Fibroblast of skin of scalp (primary cell): ENCODE data around the gene WDR6. TPM values are rescaled to one million over a fixed set of nuclear protein-coding genes. Genes with fewer than 3 reads are reported as not detected.

Source experiments
- DNase-seq: peaks from one replicate; pipeline ENCODE4 v3.0.0-alpha.2; 2013
- polyA plus RNA-seq, 2 experiments: library from polyadenylated mRNA; unstranded; fragments of 120-200 nt; gene quantifications; one replicate each; pipeline ENCODE4 v1.2.1, GENCODE V29; 2013; ENCODE audit not compliant: insufficient read length in 2 of 2

Gene WDR6, protein sequence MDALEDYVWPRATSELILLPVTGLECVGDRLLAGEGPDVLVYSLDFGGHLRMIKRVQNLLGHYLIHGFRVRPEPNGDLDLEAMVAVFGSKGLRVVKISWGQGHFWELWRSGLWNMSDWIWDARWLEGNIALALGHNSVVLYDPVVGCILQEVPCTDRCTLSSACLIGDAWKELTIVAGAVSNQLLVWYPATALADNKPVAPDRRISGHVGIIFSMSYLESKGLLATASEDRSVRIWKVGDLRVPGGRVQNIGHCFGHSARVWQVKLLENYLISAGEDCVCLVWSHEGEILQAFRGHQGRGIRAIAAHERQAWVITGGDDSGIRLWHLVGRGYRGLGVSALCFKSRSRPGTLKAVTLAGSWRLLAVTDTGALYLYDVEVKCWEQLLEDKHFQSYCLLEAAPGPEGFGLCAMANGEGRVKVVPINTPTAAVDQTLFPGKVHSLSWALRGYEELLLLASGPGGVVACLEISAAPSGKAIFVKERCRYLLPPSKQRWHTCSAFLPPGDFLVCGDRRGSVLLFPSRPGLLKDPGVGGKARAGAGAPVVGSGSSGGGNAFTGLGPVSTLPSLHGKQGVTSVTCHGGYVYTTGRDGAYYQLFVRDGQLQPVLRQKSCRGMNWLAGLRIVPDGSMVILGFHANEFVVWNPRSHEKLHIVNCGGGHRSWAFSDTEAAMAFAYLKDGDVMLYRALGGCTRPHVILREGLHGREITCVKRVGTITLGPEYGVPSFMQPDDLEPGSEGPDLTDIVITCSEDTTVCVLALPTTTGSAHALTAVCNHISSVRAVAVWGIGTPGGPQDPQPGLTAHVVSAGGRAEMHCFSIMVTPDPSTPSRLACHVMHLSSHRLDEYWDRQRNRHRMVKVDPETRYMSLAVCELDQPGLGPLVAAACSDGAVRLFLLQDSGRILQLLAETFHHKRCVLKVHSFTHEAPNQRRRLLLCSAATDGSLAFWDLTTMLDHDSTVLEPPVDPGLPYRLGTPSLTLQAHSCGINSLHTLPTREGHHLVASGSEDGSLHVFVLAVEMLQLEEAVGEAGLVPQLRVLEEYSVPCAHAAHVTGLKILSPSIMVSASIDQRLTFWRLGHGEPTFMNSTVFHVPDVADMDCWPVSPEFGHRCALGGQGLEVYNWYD
- polyA plus RNA-seq (2013, experiment 1 of 2; ENCODE audit: insufficient read length), result 86.6 TPM
- 85.6 TPM for polyA plus RNA-seq (2013, experiment 2 of 2; ENCODE audit: insufficient read length)

DNA sequence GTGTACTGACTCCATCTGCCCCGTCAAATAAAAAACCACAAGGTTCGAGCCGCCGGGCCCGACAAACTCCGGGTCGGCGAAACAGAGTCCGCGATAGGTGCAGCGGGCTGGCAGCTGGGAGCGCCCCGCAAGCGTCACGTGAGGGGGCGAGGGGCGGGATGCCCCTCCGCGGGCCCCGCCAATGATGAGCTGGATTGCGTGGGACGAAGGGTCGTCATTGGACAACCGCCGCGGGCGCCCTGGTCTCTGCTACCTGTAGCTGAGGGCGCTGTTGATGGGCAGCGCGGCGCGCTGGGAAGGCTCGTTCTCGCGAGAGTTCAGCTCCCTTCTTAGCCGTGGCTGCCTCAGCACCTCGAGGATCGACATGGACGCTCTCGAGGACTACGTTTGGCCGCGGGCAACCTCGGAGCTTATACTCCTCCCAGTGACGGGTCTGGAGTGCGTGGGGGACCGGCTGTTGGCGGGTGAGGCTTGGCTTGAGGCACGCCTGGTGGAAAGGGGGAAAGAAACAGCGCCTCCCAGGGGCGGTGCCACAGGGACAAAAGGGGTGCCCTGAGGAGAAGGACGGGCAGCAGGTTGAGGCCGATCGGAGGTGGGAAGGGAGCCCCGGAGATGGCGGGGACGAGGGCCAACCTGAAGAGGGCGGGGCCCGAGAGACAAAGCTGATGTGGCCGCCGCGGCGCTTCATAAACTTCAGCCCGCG, at the start of gene WDR6:
WDR6 (plus strand) TSS at position 324 of the 703 bp plus-strand sequence; CDS start at position 365, 41 bp downstream.
- DNase-seq, result peak; percentile 98

DNA sequence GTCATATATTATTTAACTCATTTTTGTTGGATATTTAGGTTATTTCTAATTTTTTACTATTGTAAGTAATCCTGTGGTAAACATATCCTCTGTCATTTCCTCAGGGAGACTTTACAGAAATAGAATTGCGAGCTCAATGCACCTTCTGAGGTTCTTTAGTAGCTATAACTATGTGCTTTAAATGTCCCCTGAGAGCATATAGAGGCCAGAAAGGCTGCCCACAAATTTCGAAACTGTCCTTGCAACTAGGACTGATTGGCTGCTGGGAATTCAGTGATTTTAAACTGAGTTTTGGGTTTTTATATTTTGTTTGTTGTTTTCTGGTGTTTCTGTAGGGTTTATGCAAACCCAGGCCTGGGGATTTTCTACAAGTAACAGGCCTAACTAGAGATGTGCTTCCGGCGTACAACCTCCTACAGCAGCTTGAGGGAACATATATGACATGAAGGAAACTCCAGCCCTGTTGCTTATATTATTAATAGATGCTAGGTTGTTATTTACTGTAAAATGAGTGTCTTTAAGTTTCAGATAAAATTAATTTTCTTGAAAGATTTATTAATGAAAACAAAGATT, 46.3 kb upstream of the WDR6 start:
- DNase-seq, result peak; percentile 35

DNA sequence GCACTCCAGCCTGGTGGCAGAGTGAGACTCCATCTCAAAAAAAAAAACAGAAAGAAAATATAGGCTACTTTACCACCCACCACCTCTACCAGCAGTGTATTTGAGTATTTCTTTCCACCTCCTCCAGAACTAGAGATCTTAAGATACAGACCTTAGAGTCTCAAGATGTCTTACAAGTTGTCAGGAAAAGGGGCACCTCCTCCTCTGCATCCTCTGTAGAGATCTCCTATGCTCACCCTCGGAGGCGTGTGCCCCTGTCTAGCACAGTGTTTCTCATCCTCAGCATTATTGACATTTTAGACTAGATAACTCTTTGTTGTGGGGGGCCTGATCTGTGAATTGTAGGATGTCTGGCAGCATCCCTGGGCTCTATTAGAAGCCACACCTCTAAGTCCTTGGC, 44.9 kb upstream of the WDR6 start:
- no peak for DNase-seq

DNA sequence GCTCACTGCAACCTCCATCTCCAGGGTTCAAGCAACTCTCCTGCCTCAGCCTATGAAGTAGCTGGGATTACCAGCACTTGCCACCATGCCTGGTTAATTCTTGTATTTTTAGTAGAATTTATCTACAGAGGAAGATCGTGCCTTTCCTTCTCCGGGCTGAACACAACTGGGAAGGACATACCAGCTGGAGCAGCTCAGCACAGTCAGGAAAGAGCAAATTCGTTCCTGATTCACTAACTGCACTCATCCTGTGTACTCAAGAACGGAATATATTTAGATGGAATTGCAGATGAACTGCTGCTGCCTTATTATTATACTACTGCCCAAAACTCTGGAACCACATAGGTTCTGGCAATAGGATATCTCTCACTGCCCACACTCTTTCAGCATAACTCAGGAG, 44.3 kb upstream of the WDR6 start:
- DNase-seq, result no peak

DNA sequence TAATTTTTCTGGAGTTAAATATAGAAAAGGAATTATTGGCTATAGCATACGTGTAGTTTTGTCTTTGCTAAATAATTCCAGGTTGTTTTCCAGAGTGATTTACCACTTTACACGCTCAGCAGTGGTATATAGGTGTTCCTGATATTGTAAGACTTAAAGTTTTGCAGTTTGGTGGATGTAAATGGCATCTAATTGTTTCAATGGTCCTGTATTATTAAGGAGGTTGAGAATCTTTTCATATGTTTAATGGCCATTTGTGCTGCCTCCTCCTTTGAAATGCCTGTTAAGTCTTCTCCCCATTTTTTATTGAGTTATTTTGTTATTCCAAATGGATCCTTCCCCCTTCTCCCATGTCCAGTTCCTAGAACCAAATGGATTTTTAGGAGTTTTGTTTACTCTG, 43.6 kb upstream of the WDR6 start:
- no peak for DNase-seq

DNA sequence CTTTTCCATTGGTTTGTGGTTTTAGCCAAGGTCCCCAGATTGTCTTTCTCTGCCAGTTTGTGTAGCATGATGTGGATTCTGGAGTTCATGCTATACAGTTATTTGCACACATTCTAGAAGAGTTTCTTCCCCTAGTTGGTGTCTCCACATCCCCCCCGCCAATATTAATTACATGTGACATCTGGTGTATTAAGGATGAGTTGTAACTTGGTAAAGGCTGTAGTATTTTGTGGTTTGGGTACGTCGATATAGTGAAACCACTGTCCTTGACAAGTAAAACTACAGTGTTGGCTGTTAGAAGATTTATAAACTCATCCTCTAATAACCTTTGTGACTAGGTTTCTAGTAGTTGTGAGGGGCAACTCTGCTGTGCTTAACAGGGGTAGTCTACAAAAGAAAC, 40.8 kb upstream of the WDR6 start:
- DNase-seq, result no peak

DNA sequence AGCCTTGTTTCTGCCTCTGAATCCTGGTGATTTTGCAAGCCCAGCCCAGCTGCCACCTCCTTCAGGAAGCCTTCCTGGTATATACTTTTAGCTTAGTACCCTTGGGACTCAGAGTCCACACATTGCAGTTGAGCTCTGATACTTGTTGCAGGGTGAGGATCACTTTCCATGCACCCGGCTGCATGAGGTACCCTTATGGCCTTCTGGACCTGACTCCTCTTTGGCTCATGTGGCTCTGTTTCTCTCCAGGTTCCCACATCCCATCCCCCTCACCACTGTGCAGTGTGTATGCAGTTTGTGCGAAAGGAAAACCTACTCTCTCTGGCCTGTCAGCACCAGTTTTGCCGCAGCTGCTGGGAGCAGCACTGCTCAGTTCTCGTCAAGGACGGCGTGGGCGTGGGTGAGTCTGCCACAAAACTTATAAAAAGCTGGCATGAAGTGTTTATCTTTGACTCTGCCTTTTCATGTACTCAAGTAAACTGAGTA, 40.3 kb upstream of the WDR6 start:
- DNase-seq, result no peak

DNA sequence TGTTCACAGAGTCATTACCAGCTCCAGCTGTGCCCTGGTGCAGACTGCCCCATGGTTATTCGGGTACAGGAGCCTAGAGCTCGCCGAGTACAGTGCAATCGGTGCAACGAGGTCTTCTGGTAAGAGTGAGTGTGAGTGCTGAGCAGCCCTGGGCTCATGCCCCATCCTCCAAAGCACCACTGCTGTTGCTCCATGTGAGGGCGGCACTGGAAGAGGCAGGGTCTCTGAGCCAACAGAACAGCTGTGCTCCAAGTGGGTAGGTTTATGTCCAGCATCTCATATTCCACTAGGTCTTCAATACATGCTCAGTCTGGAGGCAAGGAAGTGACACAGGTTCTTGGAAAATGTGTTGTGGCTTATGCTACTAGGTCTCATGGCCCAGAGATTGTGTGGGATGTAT, 36.6 kb upstream of the WDR6 start:
- DNase-seq, result no peak

DNA sequence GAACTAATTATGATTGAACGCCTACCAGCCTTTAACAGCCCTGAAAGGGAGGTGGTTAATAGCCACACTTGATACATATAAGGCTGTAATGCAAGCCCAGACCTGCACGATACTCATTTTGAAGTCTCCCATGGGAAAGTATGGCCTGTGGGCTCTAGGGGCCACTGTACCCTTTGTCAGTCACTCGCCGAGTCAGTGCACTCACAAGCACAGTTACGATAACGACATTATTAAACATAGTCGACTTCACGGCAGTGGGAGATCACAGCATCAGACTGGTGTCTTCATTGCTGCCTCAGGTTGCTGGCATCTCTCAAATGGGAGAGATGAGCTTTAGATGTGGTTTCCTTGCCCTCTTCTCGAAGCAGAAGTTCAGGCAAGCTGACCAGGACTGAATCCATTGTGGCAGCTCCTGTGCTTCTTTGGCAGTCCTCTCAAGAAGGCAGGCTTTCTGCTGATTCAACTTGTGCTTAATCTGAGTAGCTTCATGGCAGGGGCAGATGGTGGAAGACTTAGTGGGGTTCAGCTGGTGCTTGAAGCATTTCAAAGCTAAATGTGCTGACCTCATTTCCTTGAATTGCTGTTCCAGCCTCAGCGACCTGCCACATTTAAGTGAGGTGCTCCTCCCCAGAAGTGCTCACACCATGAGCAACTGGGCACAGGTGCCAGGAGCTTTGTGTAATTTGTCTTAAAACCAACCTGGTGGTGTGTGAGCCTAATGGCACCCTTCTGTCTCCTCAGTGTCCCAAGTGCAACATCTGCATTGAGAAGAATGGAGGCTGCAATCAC, 32.9 kb upstream of the WDR6 start:
- DNase-seq, result no peak

DNA sequence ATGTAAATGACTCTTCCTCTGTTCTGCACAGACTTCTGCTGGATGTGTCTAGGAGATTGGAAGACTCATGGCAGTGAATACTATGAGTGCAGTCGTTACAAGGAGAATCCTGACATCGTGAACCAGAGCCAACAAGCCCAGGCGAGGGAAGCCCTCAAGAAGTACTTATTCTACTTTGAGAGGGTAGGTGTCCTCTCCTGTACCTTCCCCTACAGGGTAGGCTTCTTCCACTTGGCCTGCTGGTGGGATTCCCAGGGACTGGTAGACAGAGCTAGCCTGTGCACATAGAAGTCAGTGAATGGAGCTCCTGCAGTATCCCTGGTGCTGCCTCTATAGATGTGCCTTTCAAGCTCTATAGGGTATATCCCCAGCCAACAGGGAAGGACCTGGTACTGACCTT, 27.7 kb upstream of the WDR6 start:
- DNase-seq, result no peak

DNA sequence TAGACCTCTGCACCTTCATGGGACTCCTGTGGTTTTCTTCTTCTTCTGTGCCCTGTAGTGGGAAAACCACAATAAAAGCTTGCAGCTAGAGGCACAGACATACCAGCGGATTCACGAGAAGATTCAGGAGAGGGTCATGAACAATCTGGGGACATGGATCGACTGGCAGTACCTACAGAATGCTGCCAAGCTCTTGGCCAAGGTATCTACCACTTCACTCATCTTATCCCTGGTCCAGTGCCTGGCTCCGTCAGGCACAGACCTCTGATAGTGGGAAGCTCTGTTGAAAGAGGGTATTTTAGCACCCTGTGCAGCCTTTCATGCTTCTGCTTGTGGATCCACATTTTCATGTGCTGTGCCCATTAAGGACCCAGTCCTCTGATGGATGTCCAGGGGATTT, 26.9 kb upstream of the WDR6 start:
- no peak for DNase-seq

DNA sequence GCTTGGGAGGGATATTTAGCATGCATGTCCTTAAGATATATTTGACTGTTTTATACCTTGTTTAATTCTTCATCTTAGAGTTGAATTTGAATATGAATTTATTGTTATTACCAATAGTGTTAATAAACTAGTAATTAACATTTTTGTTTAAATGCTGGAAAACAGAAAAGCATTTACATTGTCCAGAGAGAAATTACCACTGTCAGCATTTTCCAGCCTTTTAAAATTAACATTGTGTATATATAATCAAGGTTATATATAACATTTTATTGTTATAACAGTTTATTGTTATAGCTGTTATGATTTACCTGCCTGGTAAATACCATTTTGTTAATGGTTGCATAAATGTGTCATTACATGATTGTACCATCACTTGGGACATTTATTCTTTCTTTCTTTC, 25.2 kb upstream of the WDR6 start:
- DNase-seq, result no peak

DNA sequence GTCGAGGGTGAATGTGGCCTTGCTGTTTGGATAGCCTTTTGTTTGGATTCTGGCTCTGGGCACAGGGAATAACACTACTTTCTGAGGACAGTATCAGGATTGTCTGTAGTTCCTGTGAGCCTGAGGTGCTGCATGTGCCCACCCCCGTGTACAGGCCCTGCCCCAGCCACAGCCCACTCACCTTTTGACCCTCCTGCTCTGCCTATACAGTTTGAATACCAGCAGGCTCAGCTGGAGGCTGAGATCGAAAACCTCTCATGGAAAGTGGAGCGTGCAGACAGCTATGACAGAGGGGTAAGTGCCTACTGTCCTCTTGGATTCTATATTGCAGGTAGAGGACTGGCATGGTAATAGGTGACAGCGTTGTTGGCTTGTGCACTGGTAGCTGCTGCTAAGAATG, 24.5 kb upstream of the WDR6 start:
- DNase-seq, result no peak

DNA sequence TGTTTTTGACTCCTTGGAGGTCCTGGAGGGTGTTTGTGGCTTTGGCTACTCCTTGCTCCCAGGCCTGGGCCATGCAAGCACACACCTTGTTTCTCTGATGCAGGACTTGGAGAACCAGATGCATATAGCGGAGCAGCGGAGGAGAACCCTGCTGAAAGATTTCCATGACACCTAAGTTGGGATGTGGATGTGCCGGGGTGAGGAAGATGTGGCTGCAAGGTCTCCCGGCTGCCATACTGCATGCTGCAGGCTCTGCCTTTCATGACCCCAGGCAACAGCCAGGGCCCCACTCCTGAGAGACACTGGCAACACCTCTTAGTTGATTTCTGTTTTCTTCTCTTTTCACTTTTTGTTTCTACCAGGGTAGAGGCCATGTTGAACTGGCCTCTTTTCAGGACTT, 24.1 kb upstream of the WDR6 start:
- no peak for DNase-seq

DNA sequence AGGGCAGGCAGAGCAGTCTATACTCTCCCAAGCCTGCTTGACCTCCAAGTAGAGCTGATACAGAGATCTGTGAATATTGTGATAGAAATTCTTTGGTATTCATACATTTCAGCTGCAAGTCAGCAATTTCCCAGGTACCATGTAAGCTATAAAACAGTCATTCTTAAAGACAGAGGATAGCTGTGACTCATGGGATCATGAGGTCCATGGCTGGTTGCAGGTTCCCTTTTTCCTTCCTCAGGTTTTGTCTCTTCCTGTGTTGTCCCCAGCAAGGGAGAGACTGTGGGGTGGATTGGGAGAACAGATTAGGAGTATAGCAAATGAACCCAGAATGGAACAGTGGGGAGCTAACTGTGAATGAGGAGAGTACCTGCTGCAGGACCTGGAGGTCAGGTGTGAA, 22.5 kb upstream of the WDR6 start:
- no peak for DNase-seq

DNA sequence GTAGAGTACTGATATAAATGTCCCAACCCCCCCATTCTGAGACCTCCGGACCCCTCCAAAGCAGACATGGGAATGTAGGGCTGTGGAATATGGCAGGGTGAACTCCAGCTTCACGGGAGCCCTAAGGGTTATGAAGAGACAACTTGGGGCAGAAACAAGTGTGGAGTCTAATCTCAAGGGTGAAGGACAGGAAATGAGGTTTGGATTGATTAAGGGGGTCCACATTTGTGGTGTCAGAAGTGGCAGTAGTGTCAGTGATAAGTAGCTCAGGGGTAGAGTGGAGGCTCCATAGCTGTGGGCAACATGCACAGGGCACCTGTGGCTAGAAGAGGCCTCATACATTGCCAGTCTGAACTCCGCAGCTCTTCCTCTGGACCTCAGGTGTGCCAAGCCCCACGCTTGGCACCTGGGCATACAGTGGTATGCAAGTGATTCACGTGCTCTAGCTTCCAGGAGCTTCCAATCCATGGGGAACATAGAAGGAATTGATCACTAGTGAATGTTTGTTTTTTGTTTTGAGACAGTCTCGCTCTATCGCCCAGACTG, 21.3 kb upstream of the WDR6 start:
- DNase-seq, result no peak

DNA sequence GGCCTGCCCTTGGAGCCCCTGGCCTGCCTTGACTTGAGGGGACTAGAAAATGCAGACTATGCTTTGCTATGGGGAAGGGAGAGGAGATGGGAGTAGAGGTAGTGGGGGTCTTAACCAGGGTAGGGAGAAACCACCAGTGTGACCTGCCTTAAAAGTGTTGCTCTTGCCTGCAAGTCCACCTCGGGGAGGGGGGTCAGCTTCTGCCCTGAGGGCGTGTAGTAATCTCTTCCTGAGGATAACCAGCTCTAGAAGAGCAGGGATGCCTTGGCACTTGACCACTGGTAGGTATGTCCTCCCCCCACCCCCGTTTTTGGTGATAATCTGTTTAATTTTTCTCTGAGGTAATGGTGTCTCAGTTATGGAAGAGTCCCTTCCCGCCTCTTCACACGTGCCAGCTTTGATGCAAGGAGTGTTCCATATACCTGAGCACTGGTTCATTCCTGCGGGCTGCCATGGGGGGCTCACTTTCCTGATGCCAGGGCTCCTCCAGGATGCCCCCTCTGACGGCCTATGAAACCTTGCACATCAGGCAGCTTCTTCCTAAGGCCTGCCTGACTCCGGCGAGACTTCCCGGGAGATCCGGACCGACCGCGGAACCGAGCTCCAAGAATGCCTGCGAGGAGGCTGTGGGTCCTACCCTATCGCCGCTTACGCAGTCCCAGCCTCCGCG, 17.9 kb upstream of the WDR6 start:
- DNase-seq, result no peak

DNA sequence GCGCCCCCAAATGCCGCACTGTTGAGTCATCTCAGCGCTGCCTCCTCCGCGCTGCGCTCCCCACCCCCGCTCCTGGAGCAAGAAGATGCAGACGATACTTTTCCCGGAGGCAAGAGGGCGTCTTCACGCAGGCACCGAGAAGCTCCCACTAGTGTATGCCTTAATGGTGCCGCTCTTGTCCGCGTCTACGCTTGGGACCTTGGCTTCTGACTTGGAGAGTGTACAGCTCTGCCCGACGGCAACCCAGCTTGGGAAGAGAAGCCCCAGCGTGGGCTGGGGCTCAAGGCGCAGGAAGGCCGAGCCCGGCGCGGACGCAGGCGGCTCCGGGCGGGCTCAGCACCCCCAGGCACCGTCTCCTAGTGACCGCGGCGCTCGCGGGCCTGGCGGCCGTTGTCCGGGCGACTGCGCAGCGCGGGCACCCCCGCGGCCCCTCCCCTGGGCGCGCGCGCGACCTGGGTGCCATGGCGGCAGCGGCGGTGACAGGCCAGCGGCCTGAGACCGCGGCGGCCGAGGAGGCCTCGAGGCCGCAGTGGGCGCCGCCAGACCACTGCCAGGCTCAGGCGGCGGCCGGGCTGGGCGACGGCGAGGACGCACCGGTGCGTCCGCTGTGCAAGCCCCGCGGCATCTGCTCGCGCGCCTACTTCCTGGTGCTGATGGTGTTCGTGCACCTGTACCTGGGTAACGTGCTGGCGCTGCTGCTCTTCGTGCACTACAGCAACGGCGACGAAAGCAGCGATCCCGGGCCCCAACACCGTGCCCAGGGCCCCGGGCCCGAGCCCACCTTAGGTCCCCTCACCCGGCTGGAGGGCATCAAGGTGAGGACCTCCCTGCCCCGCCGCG, 17.2 kb upstream of the WDR6 start, which contains the start of gene P4HTM:
P4HTM (plus strand) TSS at position 446 of the 840 bp plus-strand sequence; CDS start at position 462, 16 bp downstream.
- peak; percentile 95 for DNase-seq
